T follicular helper cell (primary cell): ENCODE results near the gene SPAG16.

Source experiments
- DNase-seq: peaks from one replicate; pipeline ENCODE4 v3.0.0-alpha.2; 2020; ENCODE audit warnings: low read depth

SPAG16 gene

GRCh38 chr2:214277880-214278279 is 993.6 kb downstream of the SPAG16 start:
- DNase-seq, result no peak

- no peak for DNase-seq
Observed at GRCh38 chr2:214286011-214286410, 1001.7 kb downstream of the SPAG16 start.

GRCh38 chr2:214293593-214293992 is 1009.3 kb downstream of the SPAG16 start:
- DNase-seq, result no peak

- DNase-seq, result no peak
Observed at GRCh38 chr2:214294426-214294825, 1010.2 kb downstream of the SPAG16 start.

GRCh38 chr2:214297423-214297822 is 1013.2 kb downstream of the SPAG16 start:
- no peak for DNase-seq

- DNase-seq, result no peak
Observed at GRCh38 chr2:214310319-214310718, 1026.1 kb downstream of the SPAG16 start.

- no peak for DNase-seq
Observed at GRCh38 chr2:214311031-214311533, 1026.8 kb downstream of the SPAG16 start.

- DNase-seq, result no peak
Observed at GRCh38 chr2:214311931-214312749, 1027.9 kb downstream of the SPAG16 start.

GRCh38 chr2:214315324-214315723 is 1031.1 kb downstream of the SPAG16 start:
- DNase-seq, result no peak

GRCh38 chr2:214320211-214320610 is 1035.9 kb downstream of the SPAG16 start:
- DNase-seq, result no peak

- DNase-seq, result no peak
Observed at GRCh38 chr2:214322662-214323061, 1038.4 kb downstream of the SPAG16 start.

- DNase-seq, result no peak
Observed at GRCh38 chr2:214325404-214325803, 1041.1 kb downstream of the SPAG16 start.

GRCh38 chr2:214328941-214329340 is 1044.7 kb downstream of the SPAG16 start:
- no peak for DNase-seq

- no peak for DNase-seq
Observed at GRCh38 chr2:214341646-214342045, 1057.4 kb downstream of the SPAG16 start.

GRCh38 chr2:214358506-214358905 is 1074.2 kb downstream of the SPAG16 start:
- no peak for DNase-seq

- no peak for DNase-seq
Observed at GRCh38 chr2:214361116-214361515, 1076.9 kb downstream of the SPAG16 start.

- no peak for DNase-seq
Observed at GRCh38 chr2:214365549-214365948, 1081.3 kb downstream of the SPAG16 start.

GRCh38 chr2:214367171-214367570 is 1082.9 kb downstream of the SPAG16 start:
- no peak for DNase-seq

GRCh38 chr2:214376618-214377285 is 1092.5 kb downstream of the SPAG16 start:
- DNase-seq, result no peak

- DNase-seq, result no peak
Observed at GRCh38 chr2:214377286-214377624, 1093.0 kb downstream of the SPAG16 start.

GRCh38 chr2:214378455-214379103 is 1094.3 kb downstream of the SPAG16 start:
- DNase-seq, result no peak

GRCh38 chr2:214379227-214379626 is 1095.0 kb downstream of the SPAG16 start:
- DNase-seq, result no peak

GRCh38 chr2:214380681-214381080 is 1096.4 kb downstream of the SPAG16 start:
- no peak for DNase-seq
